NCI-H2227 (cell line): ENCODE data around the gene MRAS.
"Not testable (repeated sequence)": the region's sequence is repeated elsewhere in the genome, so short reads cannot be mapped to it uniquely, and the experiment has no call there.

Source experiments
- DNase-seq: peaks from one replicate; lab custom pipeline; 2025; ENCODE audit not compliant: unreplicated experiment; lab: John Stamatoyannopoulos, UW

MRAS gene

DNA sequence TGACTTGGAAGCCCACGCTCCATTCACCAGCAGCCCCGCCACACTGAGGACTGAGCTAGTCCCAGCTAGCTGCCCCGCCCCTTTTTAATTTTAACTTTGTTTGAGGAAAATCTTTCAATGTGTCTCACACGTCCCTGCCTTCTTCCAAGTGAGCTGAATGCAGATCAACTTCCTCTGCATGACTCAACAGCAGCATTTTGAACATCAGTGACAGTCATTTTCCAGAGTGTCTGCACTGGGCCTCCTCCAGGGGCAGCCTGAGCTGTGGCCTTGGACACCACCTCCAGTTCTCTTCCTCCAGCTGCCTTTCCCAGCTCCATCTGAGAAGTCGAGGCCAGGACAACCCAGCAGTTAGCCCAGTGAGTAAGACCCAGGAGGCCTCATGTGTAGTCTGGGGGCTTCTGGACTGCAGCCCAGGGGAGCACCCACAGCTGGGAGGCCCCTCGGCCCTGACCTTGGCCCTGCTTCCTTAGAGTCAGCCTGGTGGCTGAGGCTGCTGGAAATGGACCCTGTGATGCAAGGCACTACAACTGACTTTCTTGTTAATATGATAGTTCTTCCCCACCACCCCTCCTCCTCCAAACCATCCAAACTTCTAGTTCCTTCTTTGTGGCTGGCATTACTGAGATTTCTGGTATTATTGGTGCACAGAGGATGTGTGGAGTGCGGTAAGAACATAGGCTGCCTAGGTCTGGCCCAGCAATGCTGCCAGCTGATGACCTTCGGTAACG lies 64.6 kb downstream of the MRAS start:
- no peak for DNase-seq

DNA sequence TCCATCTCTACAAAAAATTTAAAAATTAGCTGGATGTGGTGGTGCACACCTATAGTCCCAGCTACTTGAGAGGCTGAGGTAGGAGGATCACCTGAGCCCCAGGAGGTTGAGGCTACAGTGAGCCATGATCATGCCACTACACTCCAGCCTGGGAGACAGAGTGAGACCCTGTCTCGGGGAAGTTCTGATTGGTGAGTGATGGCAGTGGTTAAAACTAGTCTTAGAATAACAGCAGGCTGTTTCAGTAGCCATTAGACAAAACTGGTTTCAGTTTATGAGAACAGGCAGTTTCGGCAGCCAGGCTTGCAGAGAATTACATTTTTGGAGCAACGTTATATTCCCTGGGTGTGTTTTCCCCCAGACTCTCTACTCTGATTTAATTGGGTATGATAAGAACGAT lies 67.9 kb downstream of the MRAS start:
- not testable (repeated sequence) for DNase-seq

- peak; percentile 82 for DNase-seq
Measured at GRCh38 chr3:138417559-138417982, 69.2 kb downstream of the MRAS start.

- DNase-seq: no peak
Measured at GRCh38 chr3:138418601-138419206, 70.3 kb downstream of the MRAS start.

- DNase-seq: no peak
Measured at GRCh38 chr3:138423316-138423715, 74.9 kb downstream of the MRAS start.

DNA sequence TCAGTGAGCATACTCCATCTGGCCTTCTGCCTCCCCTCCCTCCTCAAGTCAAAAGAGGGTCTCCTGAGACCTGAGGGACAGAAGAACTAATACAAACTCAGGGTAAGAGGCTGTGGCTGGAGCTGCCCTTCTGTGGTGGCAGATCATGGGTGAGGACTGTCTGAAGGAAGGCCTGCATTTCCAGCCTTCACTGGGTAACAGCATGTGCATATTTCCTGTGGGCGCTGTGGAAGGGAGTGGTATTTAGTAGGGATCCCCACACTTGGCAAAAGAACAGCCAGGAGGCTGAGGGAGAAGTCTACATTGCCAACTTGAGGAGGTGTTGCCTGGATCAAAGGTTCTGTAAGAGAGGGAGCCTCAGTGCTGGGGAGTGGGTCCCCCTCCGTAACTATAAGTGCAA lies 75.9 kb downstream of the MRAS start:
- no peak for DNase-seq

DNA sequence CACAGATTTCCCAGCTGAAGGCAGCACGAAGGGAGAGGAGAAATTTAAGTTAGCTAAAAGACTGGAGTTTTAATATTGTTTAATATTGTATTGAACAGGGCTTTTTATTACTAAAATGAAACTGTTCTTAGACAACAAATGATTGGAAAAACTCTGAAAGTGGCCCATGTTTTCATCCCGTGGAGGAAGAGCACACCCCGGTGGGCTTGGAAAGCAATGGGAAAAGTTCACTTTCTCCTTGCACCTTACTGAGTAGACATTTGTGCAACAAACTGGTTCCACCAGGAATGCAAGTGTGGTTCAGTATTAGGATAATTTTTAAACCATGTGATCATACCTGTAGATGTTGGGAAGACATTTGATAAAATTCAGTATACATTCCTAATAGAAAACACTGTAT lies 77.8 kb downstream of the MRAS start:
- DNase-seq: no peak

DNA sequence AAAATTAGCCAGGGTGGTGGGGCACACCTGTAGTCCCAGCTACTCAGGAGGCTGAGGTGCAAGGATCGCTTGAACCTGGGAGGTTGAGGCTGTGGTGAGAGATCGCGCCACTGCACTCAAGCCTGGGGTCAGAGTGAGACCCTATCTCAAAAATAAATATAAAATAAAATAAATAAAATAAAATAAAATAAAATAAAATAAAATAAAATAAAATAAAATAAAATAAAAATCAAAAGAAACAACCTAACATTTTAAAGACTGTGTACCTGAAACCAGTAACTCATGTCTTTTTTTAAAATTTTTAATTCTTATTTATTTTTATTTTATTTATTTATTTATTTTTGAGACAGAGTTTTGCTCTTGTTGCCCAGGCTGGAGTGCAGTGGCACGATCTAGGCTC lies 78.4 kb downstream of the MRAS start:
- not testable (repeated sequence) for DNase-seq

DNA sequence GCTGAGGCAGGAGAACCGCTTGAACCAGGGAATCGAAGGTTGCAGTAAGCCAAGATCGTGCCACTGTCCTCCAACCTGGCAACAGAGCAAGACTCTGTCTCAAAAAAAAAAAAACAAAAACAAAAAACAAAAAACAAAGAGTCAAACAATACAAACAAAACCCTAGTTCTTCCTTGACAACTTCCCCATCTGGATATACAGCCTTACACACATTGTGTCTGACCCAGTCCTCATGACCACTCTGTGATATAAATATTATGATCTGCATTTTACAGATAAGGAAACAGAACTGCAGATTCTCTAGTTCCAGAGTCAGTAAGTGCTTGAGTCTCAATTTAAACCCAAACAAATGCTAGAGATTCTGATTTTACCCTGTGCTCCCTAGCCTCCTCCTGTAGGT lies 81.3 kb downstream of the MRAS start:
- no peak for DNase-seq

DNA sequence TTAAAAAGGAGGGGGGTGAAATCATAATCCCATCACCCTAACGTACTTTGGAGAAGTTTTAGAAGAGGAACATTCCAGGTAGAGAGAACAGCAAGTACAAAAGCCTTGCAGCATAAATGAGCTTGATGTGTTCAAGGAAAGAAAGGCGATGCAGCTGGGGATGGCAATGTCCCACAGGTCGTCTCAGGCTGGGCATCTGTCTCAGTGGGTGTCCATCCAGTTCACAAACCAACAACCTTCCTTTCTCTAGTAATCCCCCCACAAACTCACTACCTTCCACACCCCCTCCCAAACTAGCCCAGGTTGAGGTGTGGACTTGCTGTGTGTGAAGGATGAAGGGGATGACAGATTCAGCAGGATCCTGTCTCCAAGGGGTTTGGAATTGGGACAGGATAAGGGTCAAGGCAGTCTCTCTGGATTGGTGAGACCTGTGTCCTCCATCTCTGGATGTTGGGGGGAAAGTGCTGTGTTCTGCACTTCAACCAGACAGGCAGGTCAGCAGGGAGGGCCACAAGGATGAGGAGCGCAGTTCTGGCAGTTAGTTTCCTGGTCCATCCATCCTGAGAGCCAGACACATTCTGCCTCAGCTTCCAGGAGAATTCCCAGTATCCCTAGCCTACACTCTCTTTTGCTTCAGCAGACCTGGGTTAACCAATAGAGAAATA lies 84.3 kb downstream of the MRAS start:
- no peak for DNase-seq

GRCh38 chr3:138433892-138434275 lies 85.5 kb downstream of the MRAS start:
- no peak for DNase-seq

- DNase-seq: peak; percentile 69
Measured at GRCh38 chr3:138434276-138434874, 86.0 kb downstream of the MRAS start, which contains the start of gene ESYT3. ESYT3 (plus strand) TSS chr3:138434616; CDS start chr3:138434799, 183 bp downstream.

DNA sequence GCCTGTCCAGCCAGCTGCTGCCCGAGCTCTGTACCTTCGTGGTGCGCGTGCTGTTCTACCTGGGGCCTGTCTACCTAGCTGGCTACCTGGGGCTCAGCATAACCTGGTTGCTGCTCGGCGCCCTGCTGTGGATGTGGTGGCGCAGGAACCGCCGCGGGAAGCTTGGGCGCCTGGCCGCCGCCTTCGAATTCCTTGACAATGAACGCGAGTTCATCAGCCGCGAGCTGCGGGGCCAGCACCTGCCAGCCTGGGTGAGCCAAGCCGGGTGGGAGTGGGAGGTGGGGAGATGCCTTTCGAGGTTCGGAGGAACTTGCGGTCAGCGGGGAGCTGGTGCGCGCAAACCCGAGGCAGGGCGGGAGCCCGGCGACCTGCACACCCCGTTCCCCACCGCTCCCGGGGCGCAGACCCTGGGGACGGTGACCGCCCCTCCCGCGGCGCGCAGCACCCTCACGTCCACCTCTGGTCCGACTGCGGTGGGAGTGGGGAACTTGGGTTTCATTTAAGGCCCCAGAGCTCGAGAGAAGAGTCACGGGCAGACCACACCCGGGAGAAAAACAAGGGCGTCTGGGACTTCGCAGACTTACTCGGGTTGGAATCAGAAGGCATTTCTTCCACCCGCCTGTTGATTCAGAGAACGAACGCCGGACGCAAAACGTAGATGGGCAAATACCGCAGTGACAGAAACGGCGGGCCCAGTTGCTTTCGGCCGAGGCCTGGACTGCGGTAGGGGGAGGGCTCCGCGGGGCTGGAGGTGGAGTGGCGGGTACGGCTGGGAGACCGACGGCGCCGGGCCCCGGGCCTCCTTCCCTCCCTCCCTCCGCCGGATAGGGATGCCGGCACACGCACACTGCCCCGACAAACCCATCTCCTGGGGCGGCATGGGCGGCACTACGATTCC lies 86.7 kb downstream of the MRAS start:
- peak; percentile 3 for DNase-seq

DNA sequence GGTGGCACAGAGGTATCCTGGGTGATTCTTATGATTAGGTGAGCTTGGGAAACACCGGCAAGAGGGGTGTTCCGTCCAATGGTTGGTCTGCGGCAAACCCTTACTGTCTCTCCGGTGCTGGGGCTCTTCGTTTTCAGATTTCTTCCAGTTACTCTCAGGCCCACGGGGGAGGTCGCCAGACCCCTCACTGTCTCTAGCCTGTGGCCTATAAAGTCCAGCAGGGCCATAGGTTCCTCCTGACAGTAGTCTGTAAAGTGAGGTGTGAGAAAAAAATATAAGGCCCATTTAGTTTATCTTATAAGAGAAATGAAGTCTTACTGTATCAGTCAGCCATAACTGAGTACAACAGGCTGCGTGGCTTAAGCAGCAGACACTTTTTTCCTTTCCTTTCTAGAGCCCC lies 87.5 kb downstream of the MRAS start:
- no peak for DNase-seq

DNA sequence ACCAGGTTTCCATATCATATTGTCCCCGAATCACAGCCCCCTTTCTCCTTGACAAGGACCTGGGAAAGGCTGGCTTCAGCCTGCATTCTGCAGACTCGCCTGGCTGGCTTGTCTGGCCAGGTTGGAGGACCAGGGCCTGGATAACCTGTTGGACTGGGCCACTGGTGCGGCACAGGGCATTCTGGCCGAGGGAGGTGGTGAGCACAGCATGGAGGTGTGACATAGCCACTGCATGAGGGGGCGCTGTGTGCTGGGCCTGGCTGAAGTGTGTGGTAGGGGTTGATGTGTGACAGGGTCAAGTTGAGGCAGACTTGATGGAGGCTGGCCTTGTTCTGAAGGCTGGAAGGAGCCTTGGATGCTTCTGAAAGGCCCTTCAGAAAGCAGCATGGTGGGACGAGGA lies 88.9 kb downstream of the MRAS start:
- no peak for DNase-seq

- no peak for DNase-seq
Measured at GRCh38 chr3:138438896-138439295, 90.5 kb downstream of the MRAS start.

DNA sequence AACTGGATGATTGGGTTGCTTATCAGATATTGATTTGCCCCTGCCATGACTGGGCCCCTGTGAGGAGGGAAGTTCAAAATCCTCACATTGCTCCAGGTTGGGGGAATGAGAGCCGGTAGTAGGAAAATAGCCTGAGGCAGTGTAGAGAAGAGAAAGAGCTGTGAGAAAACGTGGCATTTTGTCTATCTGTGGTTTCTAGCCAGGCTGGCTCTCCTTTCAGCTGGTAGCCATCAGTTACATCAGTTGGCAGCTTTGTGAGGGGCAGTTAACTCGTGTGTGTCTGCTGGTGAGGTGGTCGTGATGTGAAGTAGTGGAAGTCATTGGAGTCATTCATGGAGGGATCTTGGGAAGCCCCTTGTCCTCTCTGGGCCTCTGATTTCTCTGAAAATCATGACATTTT lies 91.3 kb downstream of the MRAS start:
- no peak for DNase-seq

GRCh38 chr3:138440121-138440521 lies 91.7 kb downstream of the MRAS start:
- DNase-seq: no peak

- DNase-seq: no peak
Measured at GRCh38 chr3:138440596-138440995, 92.2 kb downstream of the MRAS start.

- no peak for DNase-seq
Measured at GRCh38 chr3:138441256-138441655, 92.9 kb downstream of the MRAS start.

- DNase-seq: no peak
Measured at GRCh38 chr3:138441742-138442141, 93.4 kb downstream of the MRAS start.
